Trophoblast cell (in vitro differentiated cells and primary cell): ENCODE data around the gene NRXN3.

Source experiments
- DNase-seq, 2 donors: peaks; one replicate each; pipeline ENCODE4 v3.0.0-alpha.2; 2016
- H2AFZ ChIP-seq: 2 replicates; pipeline ENCODE4 v1.6.1; 2013; ENCODE audit warnings: low read length, moderate library complexity, mild to moderate bottlenecking; ENCODE audit not compliant: insufficient read depth, poor library complexity
- H2AK5ac ChIP-seq: 2 replicates; pipeline ENCODE4 v1.6.1; 2013; ENCODE audit warnings: mild to moderate bottlenecking, low read length
- H2BK120ac ChIP-seq: 2 replicates; pipeline ENCODE4 v1.6.1; 2013; ENCODE audit warnings: low read length, mild to moderate bottlenecking, moderate library complexity; ENCODE audit not compliant: insufficient read depth, poor library complexity
- H2BK12ac ChIP-seq: 2 replicates; pipeline ENCODE4 v1.6.1; 2013; ENCODE audit warnings: mild to moderate bottlenecking, low read length, moderate library complexity
- H2BK5ac ChIP-seq: 2 replicates; pipeline ENCODE4 v1.6.1; 2013; ENCODE audit warnings: low read length, low read depth, moderate library complexity, mild to moderate bottlenecking; ENCODE audit not compliant: poor library complexity
- H3K14ac ChIP-seq: 2 replicates; pipeline ENCODE4 v1.6.1; 2013; ENCODE audit warnings: mild to moderate bottlenecking, low read length
- H3K18ac ChIP-seq: 2 replicates; pipeline ENCODE4 v1.6.1; 2013; ENCODE audit warnings: mild to moderate bottlenecking, low read length
- H3K23ac ChIP-seq: 2 replicates; pipeline ENCODE4 v1.6.1; 2013; ENCODE audit warnings: low read length
- H3K27ac ChIP-seq: 2 replicates; pipeline ENCODE4 v1.5.1; 2013; ENCODE audit warnings: low read depth, mild to moderate bottlenecking, inconsistent platforms, low read length, moderate library complexity
- H3K27me3 ChIP-seq: 2 replicates; pipeline ENCODE4 v1.6.1; 2013; ENCODE audit warnings: inconsistent platforms, mild to moderate bottlenecking, low read length, moderate library complexity; ENCODE audit not compliant: insufficient read depth
- H3K36me3 ChIP-seq, 2 experiments: 1 replicate in 1 of 2; 2 replicates in 1 of 2; pipeline ENCODE4 v1.6.1; 2013; ENCODE audit warnings: low read length in 2 of 2, mild to moderate bottlenecking in 2 of 2, moderate library complexity in 1 of 2; ENCODE audit not compliant: insufficient read depth in 2 of 2, control insufficient read depth in 1 of 2
- H3K4ac ChIP-seq: 2 replicates; pipeline ENCODE4 v1.6.1; 2013; ENCODE audit warnings: low read depth, mild to moderate bottlenecking, low read length, moderate library complexity
- H3K4me1 ChIP-seq, 2 experiments: 1 replicate in 1 of 2; 2 replicates in 1 of 2; pipeline ENCODE4 v1.6.1; 2013; ENCODE audit warnings: low read length in 2 of 2, mild to moderate bottlenecking in 2 of 2, moderate library complexity in 1 of 2; ENCODE audit not compliant: insufficient read depth in 2 of 2, control insufficient read depth in 1 of 2
- H3K4me2 ChIP-seq: 2 replicates; pipeline ENCODE4 v1.6.1; 2013; ENCODE audit warnings: inconsistent platforms, mild to moderate bottlenecking, low read length, moderate library complexity
- H3K4me3 ChIP-seq: 2 replicates; pipeline ENCODE4 v1.5.1; 2013; ENCODE audit warnings: mild to moderate bottlenecking, low read depth, low read length, inconsistent platforms
- H3K79me1 ChIP-seq: one replicate; pipeline ENCODE4 v1.6.1; 2013; ENCODE audit warnings: low read length
- H3K79me2 ChIP-seq: 2 replicates; pipeline ENCODE4 v1.6.1; 2013; ENCODE audit warnings: low read length, mild to moderate bottlenecking; ENCODE audit not compliant: control insufficient read depth, insufficient read depth, poor library complexity
- H3K9ac ChIP-seq: 2 replicates; pipeline ENCODE4 v1.6.1; 2013; ENCODE audit warnings: mild to moderate bottlenecking, low read length
- H3K9me3 ChIP-seq: 2 replicates; pipeline ENCODE4 v1.6.1; 2013; ENCODE audit warnings: low read depth, mild to moderate bottlenecking, control low read depth, inconsistent platforms, low read length; ENCODE audit not compliant: insufficient read depth
- H4K12ac ChIP-seq: 2 replicates; pipeline ENCODE4 v1.6.1; 2013; ENCODE audit warnings: low read depth, mild to moderate bottlenecking, low read length, moderate library complexity
- H4K8ac ChIP-seq: 2 replicates; pipeline ENCODE4 v1.6.1; 2013; ENCODE audit warnings: low read depth, mild to moderate bottlenecking, low read length, moderate library complexity
- H4K91ac ChIP-seq: one replicate; pipeline ENCODE4 v1.6.1; 2013; ENCODE audit warnings: low read depth, mild to moderate bottlenecking, low read length, moderate library complexity
- WGBS: extraction: QIAGEN DNeasy Blood & Tissue Kit; methylation state at CpG from one replicate; pipeline ENCODE4 v1.1.7; 2013; ENCODE audit warnings: missing lambda C conversion rate; ENCODE audit not compliant: insufficient read length, insufficient coverage; ENCODE audit errors: extremely low coverage; 5-methylcytosine and 5-hydroxymethylcytosine counted together

The NRXN3 gene

GRCh38 chr14:78683206-78683605, 513.0 kb downstream of the NRXN3 start:
- Histone ChIP-seq H3K4me2 (no peak overlapping the region), H2BK12ac (no peak overlapping the region), H3K4me1 (no peaks in the 10 kb centered on the region), H3K4ac (no peak overlapping the region), H3K9me3 (no peaks in the 10 kb centered on the region), H3K79me1 (no peaks in the 10 kb centered on the region), H4K8ac (no peak overlapping the region), H3K18ac (no peak overlapping the region), H4K12ac (no peak overlapping the region), H2AK5ac (no peak overlapping the region), H3K79me2 (no peaks in the 10 kb centered on the region), H2BK120ac (no peak overlapping the region), H3K4me3 (no peak overlapping the region), H3K23ac (no peak overlapping the region), H2AFZ (no peak overlapping the region), H3K27ac (no peak overlapping the region), H4K91ac (no peak overlapping the region), H2BK5ac (no peak overlapping the region), H3K27me3 (no peaks in the 10 kb centered on the region), H3K36me3 (no peaks in the 10 kb centered on the region), H3K14ac (no peak overlapping the region), H3K9ac (no peak overlapping the region)
- DNase-seq = no peak
- WGBS = no CpG with 5 or more reads among the region's 5 CpGs

- H3K4me2 ChIP-seq = no peak overlapping the region
- no CpG with 5 or more reads among the region's 1 CpG for WGBS
- H4K8ac ChIP-seq = no peak overlapping the region
- H2AK5ac ChIP-seq = no peak overlapping the region
- no peaks in the 10 kb centered on the region for H3K79me2 ChIP-seq
- H3K79me1 ChIP-seq = no peaks in the 10 kb centered on the region
- no peaks in the 10 kb centered on the region for H3K36me3 ChIP-seq
- no peak overlapping the region for H4K12ac ChIP-seq
- H3K4ac ChIP-seq = no peak overlapping the region
- DNase-seq = no peak
- no peak overlapping the region for H3K9ac ChIP-seq
- H3K27ac ChIP-seq = no peak overlapping the region
- no peak overlapping the region for H2BK120ac ChIP-seq
- no peaks in the 10 kb centered on the region for H3K4me1 ChIP-seq
- no peak overlapping the region for H2AFZ ChIP-seq
- no peak overlapping the region for H2BK12ac ChIP-seq
- H3K27me3 ChIP-seq = no peaks in the 10 kb centered on the region
- no peak overlapping the region for H3K23ac ChIP-seq
- no peak overlapping the region for H3K18ac ChIP-seq
- no peak overlapping the region for H4K91ac ChIP-seq
- H3K14ac ChIP-seq = no peak overlapping the region
- no peaks in the 10 kb centered on the region for H3K9me3 ChIP-seq
- no peak overlapping the region for H3K4me3 ChIP-seq
- no peak overlapping the region for H2BK5ac ChIP-seq
These were observed 513.8 kb downstream of the NRXN3 start for GRCh38 chr14:78683981-78684380.

GRCh38 chr14:78688503-78688902, 518.3 kb downstream of the NRXN3 start:
- H3K79me1 ChIP-seq = no peaks in the 10 kb centered on the region
- H3K27ac ChIP-seq = no peak overlapping the region
- no peak overlapping the region for H4K8ac ChIP-seq
- H2BK120ac ChIP-seq = no peak overlapping the region
- no CpG with 5 or more reads among the region's 1 CpG for WGBS
- no peaks in the 10 kb centered on the region for H3K36me3 ChIP-seq
- H3K79me2 ChIP-seq = no peaks in the 10 kb centered on the region
- H3K23ac ChIP-seq = no peak overlapping the region
- no peak for DNase-seq
- H3K9ac ChIP-seq = no peak overlapping the region
- H3K18ac ChIP-seq = no peak overlapping the region
- H2AK5ac ChIP-seq = no peak overlapping the region
- H3K4me2 ChIP-seq = no peak overlapping the region
- no peak overlapping the region for H4K12ac ChIP-seq
- H4K91ac ChIP-seq = no peak overlapping the region
- H3K4ac ChIP-seq = no peak overlapping the region
- H3K9me3 ChIP-seq = no peaks in the 10 kb centered on the region
- H2AFZ ChIP-seq = no peak overlapping the region
- no peak overlapping the region for H2BK12ac ChIP-seq
- H3K4me3 ChIP-seq = no peak overlapping the region
- H3K14ac ChIP-seq = no peak overlapping the region
- no peak overlapping the region for H2BK5ac ChIP-seq
- H3K27me3 ChIP-seq = no peaks in the 10 kb centered on the region
- no peaks in the 10 kb centered on the region for H3K4me1 ChIP-seq

- H2AK5ac ChIP-seq = no peak overlapping the region
These were observed 520.7 kb downstream of the NRXN3 start for GRCh38 chr14:78690836-78691235.

More at GRCh38 chr14:78690836-78691235, 520.7 kb downstream of the NRXN3 start:
- no peak for DNase-seq
- Histone ChIP-seq H3K27ac (no peak overlapping the region), H3K4me3 (no peak overlapping the region), H3K79me2 (no peaks in the 10 kb centered on the region), H3K9ac (no peak overlapping the region), H2BK12ac (no peak overlapping the region), H3K4me2 (no peak overlapping the region), H4K12ac (no peak overlapping the region), H2AFZ (no peak overlapping the region), H2BK5ac (no peak overlapping the region), H2BK120ac (no peak overlapping the region), H3K14ac (no peak overlapping the region), H3K36me3 (no peaks in the 10 kb centered on the region), H3K4me1 (peaks cover 0 to 2% of the 10 kb centered on the region in 2 experiments), H4K8ac (no peak overlapping the region), H3K23ac (no peak overlapping the region), H3K4ac (no peak overlapping the region), H3K27me3 (no peaks in the 10 kb centered on the region), H3K79me1 (no peaks in the 10 kb centered on the region), H3K9me3 (no peaks in the 10 kb centered on the region), H4K91ac (no peak overlapping the region), H3K18ac (no peak overlapping the region)
- WGBS = no CpG with 5 or more reads among the region's 2 CpGs
